ENCODE data around the gene DIP2C.
"Not testable (repeated sequence)": the region's sequence is repeated elsewhere in the genome, so short reads cannot be mapped to it uniquely, and the experiment has no call there.

The DIP2C gene

DNA sequence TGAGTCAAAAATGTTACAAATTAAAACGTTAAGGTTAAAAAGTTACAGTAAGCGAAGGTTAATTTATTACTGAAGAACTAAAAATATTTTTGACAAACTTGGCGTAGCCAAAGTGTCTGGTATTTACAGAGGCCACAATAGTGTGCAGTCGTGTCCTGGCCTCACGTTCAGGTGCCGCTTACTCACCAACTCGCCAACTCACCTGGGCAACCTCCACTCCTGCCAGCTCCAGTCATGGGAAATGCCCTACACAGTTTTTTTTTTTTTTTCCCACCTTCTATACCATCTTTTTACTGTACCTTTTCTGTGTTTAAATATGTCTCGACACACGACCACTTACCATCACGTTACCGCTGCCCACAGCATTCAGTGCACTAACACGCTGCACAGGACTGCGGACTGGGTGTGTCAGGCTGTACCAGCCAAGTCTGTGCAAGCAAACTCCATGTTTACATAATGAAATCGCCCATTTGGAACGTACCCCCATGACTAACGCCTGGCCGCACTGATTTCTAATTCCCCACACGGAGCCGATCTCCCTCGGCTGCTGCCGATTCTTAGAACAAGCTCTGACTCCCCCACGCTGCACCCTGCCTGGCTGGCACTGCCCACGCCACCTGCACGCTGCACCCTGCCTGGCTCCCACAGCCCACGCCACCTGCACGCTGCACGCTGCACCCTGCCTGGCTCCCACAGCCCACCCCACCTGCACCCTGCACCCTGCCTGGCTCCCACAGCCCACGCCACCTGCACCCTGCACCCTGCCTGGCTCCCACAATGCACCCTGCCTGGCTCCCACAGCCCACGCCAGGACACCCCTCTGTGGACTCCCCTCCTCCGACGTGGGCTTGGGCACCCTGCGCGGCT, 351.1 kb downstream of the DIP2C start:
- DNase-seq: no peak

GRCh38 chr10:336247-336646, 353.2 kb downstream of the DIP2C start:
- no peak for DNase-seq

DNA sequence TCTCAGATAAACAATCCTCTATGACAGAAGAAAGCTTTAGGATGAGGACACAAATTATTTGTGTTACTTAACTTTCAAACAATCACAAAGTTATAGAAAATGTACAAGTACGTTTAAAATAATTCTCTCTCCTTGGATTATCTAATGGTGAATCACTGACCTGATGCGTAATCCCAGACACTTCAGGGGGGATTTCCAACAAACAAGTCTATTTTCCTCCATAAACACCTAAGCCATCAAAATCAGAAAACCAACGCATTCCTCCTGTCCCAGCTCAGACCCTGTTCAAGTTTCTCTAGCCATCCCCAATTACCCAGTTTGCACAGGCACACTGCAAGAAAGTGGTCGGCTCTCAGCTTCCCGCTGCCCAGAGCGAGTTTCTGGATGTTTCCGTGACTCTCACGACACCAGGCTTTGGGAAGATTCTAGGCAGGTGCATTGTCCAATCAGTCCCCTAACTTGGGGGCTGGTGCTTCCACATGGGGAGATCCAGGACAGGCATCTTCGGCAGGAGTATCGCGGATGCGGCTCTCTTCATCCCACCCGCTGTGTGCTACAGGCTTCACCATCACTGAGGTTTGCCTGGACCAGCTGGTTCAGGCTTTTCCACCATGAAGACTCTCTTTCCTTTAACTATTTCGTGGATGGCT, 354.2 kb downstream of the DIP2C start:
- DNase-seq: no peak

DNA sequence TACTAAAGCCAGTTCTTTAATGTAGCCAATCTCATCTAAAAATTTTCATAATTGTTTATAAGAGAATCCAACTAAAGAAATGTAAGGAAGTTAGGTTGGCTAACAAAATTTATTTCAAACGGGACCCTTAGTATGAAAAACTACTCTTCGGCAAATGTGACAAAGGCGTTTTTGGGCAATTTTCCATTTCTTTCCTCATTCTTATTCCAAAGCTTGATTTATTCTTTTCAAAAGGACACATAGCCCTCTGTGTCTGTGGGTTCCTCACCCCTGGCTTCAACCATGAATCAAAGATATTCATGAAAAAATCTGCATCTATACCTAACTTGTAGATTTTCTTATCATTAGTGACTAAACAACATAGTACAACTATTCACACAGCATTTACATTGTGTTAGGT, 358.3 kb downstream of the DIP2C start:
- no peak for DNase-seq

DNA sequence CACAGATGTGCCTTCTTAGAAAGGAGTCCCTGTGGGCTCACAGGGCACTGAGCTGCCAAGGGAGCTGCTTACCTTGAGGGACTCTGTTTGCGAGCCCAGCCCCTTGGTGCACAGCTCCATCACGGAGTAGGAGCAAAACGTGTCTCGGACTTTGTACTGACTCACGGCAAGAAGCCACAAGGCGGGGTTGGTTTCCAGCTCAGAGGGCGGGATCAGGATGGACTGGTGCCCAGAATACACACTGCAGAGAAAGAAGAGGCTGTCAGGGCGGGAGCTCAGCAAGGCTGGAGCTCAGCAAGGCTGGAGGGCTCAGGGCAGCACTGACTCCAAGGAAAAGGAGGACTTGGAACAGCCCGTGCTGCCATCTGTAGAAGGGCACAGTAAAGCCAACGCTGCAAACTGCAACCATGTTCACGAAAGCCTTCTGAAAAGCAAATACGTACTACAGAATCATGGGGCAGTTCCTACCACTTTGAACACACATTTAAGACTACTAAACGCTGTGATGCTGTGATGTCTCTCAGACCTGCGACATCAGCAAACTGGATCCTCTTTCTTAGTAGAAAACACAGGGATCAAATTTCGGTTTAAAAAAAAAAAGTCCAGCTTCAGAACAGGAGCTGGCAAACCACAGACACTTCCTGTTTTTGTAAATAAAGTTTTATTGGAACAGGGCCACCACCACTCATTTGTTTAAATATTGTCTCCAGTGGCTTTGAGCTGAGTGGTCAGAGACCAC, 359.9 kb downstream of the DIP2C start:
- DNase-seq: peak; percentile 31

- DNase-seq: no peak
These were observed 361.3 kb downstream of the DIP2C start for GRCh38 chr10:327889-328852.

- DNase-seq: no peak
These were observed 362.4 kb downstream of the DIP2C start for GRCh38 chr10:326894-327635.

DNA sequence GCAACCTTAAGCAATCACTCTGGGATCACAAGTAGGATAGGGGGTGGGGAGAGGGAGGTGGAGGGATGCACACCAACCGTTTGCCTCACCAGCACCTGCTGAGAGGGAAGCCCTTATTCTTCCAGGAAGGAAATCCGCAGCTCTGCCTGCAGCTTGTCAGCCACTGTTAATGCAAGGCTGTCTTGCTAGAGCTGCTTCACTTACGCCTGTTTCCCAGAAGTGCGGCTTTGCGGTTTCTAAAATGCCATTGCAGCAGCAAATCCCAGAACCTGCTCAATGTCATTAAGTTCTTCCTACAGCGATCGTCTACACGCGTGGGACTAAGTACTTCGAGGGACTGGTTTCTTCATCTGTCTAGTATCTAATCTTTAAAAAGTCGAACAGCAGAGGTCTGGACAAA, 363.1 kb downstream of the DIP2C start:
- no peak for DNase-seq

- DNase-seq: no peak
These were observed 364.2 kb downstream of the DIP2C start for GRCh38 chr10:325282-325681.

GRCh38 chr10:324593-324992, 364.9 kb downstream of the DIP2C start:
- DNase-seq: no peak

DNA sequence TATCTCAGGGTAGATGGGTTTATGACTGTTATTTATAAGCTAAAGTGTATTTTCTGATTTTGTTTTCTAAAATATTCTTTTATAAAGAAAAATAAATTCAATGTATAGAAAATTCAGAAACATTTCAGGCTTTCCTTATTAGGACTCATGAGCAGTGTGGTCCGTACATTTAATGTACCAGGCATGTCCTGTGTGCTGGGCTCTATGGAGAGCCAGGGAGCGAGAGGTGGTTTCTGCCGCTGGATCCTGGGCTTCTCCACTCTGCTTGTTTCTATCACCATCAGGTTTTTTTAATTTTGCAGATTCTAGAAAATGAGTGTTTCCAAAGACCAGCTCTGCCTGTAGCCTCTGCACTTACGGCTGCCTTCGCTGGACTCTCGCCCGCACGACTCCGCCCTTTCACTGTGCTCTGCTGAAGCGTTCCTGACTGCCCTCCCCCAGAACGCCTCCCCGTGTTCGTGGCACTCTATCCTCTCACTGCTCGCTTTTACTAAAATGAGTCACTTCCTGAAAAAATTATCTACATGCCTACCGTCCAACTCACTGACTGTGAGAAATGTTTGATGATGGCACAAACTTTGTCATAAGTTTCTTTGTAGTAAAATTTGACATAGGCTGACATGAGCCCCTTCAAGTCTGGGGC, 365.7 kb downstream of the DIP2C start:
- DNase-seq: no peak

- not testable (repeated sequence) for DNase-seq
These were observed 366.4 kb downstream of the DIP2C start for GRCh38 chr10:323046-323445.

DNA sequence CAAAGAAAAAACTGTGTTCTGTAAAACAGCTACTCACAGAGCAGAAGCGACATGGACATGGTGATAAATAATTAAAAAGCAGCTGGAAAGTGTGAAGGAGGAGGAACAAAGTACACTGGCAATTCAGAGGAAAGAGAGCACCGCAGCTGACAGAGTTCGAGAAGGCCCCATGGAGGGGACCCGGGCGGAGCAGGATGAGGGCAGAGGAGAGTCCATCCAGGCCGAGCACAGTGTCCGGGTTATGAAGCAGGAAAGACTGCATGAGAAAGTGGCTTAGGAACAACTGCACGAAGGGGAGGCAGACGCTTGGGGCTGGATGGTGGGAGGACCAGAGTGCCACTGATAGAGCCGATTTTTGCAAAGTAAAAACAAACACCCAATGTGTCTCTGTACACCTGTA, 368.7 kb downstream of the DIP2C start:
- DNase-seq: no peak

- DNase-seq: no peak
These were observed 371.5 kb downstream of the DIP2C start for GRCh38 chr10:317926-318325.

- DNase-seq: no peak
These were observed 372.1 kb downstream of the DIP2C start for GRCh38 chr10:317271-317769.

- no peak for DNase-seq
These were observed 373.1 kb downstream of the DIP2C start for GRCh38 chr10:316390-316789.

DNA sequence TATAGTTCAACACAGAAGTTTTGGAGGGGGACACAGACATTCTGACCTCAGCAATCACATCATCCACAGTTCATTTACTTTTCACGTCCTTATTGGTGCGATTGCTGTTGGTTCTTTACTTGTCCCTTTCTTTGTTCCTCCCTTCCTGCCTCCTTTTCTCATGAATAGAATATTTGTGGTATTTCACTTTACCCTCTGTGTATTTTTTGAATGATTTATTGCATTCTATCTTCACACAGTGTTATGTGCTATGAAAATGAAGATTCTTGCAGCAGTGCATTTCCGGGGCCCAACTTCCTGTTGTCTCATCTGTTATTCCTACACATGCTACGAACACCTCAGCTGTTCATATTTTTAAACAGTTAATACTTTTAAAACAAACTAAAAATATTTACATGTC, 374.6 kb downstream of the DIP2C start:
- no peak for DNase-seq

- DNase-seq: no peak
These were observed 375.1 kb downstream of the DIP2C start for GRCh38 chr10:314381-314780.

DNA sequence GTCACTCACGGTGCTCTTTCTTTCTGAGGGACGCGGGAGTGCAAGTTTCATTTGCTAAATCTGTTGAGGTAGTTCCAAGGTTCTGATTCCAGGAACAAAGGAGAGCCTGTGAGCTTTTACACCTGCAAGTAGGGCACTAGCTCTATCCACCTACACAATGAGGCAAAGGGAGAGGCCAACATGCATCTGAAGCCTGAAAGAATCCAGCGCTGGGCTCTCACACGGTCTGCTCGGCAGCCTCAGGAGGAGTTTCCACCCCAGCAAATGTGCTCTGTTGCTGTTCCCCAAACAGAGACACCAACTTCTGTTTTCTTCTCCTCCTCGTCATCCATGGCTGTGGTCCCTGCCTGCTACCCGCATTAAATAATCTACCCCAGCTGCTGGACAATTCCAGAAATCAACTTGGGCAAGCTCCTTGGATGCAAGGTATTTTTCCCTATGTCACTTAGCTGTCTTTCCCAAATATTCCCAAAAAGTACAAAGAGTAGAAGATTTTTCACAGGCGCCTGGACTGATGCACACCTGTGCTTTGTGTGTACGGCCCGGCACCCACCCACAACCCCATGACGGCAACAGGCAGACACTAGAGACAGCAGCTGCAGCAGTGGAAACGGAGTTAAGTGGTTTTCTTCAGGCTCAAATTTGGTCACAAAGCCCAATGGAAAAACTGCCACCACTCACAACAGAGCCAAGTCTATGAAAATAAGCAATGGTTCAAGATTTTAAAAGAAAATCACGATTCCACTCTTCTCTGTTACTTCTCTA, 377.4 kb downstream of the DIP2C start:
- DNase-seq: no peak

GRCh38 chr10:310976-311639, 378.4 kb downstream of the DIP2C start:
- DNase-seq: no peak
